ENCODE data around the gene PRKCE.
A peak's percentile ranks its signal among the peaks of the same experiment; 100 is the strongest.
"Not testable (repeated sequence)": the region's sequence is repeated elsewhere in the genome, so short reads cannot be mapped to it uniquely, and the experiment has no call there.

The PRKCE gene

GRCh38 chr2:45715601-45716379 is 64.3 kb downstream of the PRKCE start:
- Histone ChIP-seq H3K27ac (no peak overlapping the region), H3K4me3 (no peak overlapping the region)

GRCh38 chr2:45716432-45716831 is 65.0 kb downstream of the PRKCE start:
- H3K27ac ChIP-seq, H3K4me3 ChIP-seq: not testable (repeated sequence)

GRCh38 chr2:45716915-45717314 is 65.4 kb downstream of the PRKCE start:
- Histone ChIP-seq H3K4me3 (no peak overlapping the region), H3K27ac (no peak overlapping the region)

- no peak overlapping the region for H3K27ac ChIP-seq
- no peak overlapping the region for H3K4me3 ChIP-seq
Measured at GRCh38 chr2:45720210-45720609, 68.7 kb downstream of the PRKCE start.

GRCh38 chr2:45721150-45721549 is 69.7 kb downstream of the PRKCE start:
- no peak overlapping the region for H3K27ac ChIP-seq
- no peak overlapping the region for H3K4me3 ChIP-seq

- peak overlapping the region in 2 of 21 experiments; percentile 17 to 27 for H3K27ac ChIP-seq
- H3K4me3 ChIP-seq = no peak overlapping the region
Measured at GRCh38 chr2:45722477-45722876, 71.0 kb downstream of the PRKCE start.

- H3K4me3 ChIP-seq = no peak overlapping the region
- peak overlapping the region in 2 of 21 experiments; percentile 27 to 41 for H3K27ac ChIP-seq
Measured at GRCh38 chr2:45723857-45724256, 72.4 kb downstream of the PRKCE start.

GRCh38 chr2:45724335-45724734 is 72.9 kb downstream of the PRKCE start:
- Histone ChIP-seq H3K27ac (peak overlapping the region in 2 of 21 experiments; percentile 15 to 41), H3K4me3 (no peak overlapping the region)

- Histone ChIP-seq H3K27ac (no peak overlapping the region), H3K4me3 (no peak overlapping the region)
Measured at GRCh38 chr2:45725731-45726130, 74.3 kb downstream of the PRKCE start.

GRCh38 chr2:45726188-45726587 is 74.7 kb downstream of the PRKCE start:
- Histone ChIP-seq H3K4me3 (no peak overlapping the region), H3K27ac (peak overlapping the region in 1 of 21 experiments; percentile 16)

GRCh38 chr2:45728458-45728942 is 77.0 kb downstream of the PRKCE start:
- Histone ChIP-seq H3K4me3 (no peak overlapping the region), H3K27ac (peak overlapping the region in 2 of 21 experiments; percentile 5 to 71)

GRCh38 chr2:45729753-45730512 is 78.5 kb downstream of the PRKCE start:
- H3K27ac ChIP-seq = peak overlapping the region in 2 of 21 experiments; percentile 23 to 71

GRCh38 chr2:45731141-45731540 is 79.7 kb downstream of the PRKCE start:
- Histone ChIP-seq H3K27ac (no peak overlapping the region), H3K4me3 (no peak overlapping the region)

More at GRCh38 chr2:45729753-45730512, 78.5 kb downstream of the PRKCE start:
- no peak overlapping the region for H3K4me3 ChIP-seq

- no peak overlapping the region for H3K4me3 ChIP-seq
- no peak overlapping the region for H3K27ac ChIP-seq
Measured at GRCh38 chr2:45732436-45732835, 81.0 kb downstream of the PRKCE start.

- no peak overlapping the region for H3K27ac ChIP-seq
- H3K4me3 ChIP-seq = no peak overlapping the region
Measured at GRCh38 chr2:45732946-45733345, 81.5 kb downstream of the PRKCE start.

- H3K4me3 ChIP-seq = no peak overlapping the region
- H3K27ac ChIP-seq = peak overlapping the region in 1 of 21 experiments; percentile 26
Measured at GRCh38 chr2:45734336-45734735, 82.9 kb downstream of the PRKCE start.

GRCh38 chr2:45734952-45735351 is 83.5 kb downstream of the PRKCE start:
- no peak overlapping the region for H3K4me3 ChIP-seq
- peak overlapping the region in 1 of 21 experiments; percentile 26 for H3K27ac ChIP-seq

- no peak overlapping the region for H3K4me3 ChIP-seq
Measured at GRCh38 chr2:45736757-45737704, 85.6 kb downstream of the PRKCE start.

GRCh38 chr2:45739796-45740485 is 88.5 kb downstream of the PRKCE start:
- no peak overlapping the region for H3K27ac ChIP-seq
- no peak overlapping the region for H3K4me3 ChIP-seq

More at GRCh38 chr2:45736757-45737704, 85.6 kb downstream of the PRKCE start:
- peak overlapping the region in 1 of 21 experiments; percentile 44 for H3K27ac ChIP-seq
